GM23338 (cell line): Measurements from ENCODE around the gene CFP. TPM values are rescaled to one million over a fixed set of nuclear protein-coding genes. Genes with fewer than 3 reads are reported as not detected.

Experiments
- ATAC-seq: fragments of 200-7000 bp; cut with Tn5 transposase; 3 replicates; pipeline ENCODE4 v1.9.1; 2020
- DNase-seq: peaks from one replicate; pipeline ENCODE4 v3.0.0-alpha.2; 2015; ENCODE audit warnings: low spot score
- H2AFZ ChIP-seq: fragments of 200-600 bp; sonication (generic); 2 replicates; pipeline ENCODE4 v1.8.0; 2016; ENCODE audit warnings: antibody characterized with exemption, mild to moderate bottlenecking, moderate library complexity
- H3F3A ChIP-seq: fragments of 200-600 bp; sonication (generic); replicated peaks from 2 replicates; pipeline ENCODE4 v1.8.0; 2017; ENCODE audit warnings: antibody characterized with exemption, mixed run types, low read depth
- H3K27ac ChIP-seq: fragments of 200-600 bp; sonication (generic); 2 replicates; pipeline ENCODE4 v1.6.1; 2016; ENCODE audit warnings: low read depth
- H3K27me3 ChIP-seq: fragments of 200-600 bp; sonication (generic); 2 replicates; pipeline ENCODE4 v1.8.0; 2016; ENCODE audit warnings: mild to moderate bottlenecking, mixed run types, moderate library complexity; ENCODE audit not compliant: insufficient read depth
- H3K36me3 ChIP-seq: fragments of 200-600 bp; sonication (generic); 2 replicates; pipeline ENCODE4 v1.8.0; 2016; ENCODE audit warnings: mild to moderate bottlenecking; ENCODE audit not compliant: insufficient read depth
- H3K4me1 ChIP-seq: fragments of 200-600 bp; sonication (generic); 2 replicates; pipeline ENCODE4 v1.8.0; 2016; ENCODE audit warnings: mild to moderate bottlenecking, moderate library complexity; ENCODE audit not compliant: insufficient read depth
- H3K4me2 ChIP-seq: fragments of 200-600 bp; sonication (generic); 2 replicates; pipeline ENCODE4 v1.7.1; 2017; ENCODE audit warnings: mixed run types
- H3K4me3 ChIP-seq: fragments of 200-600 bp; sonication (generic); 2 replicates; pipeline ENCODE4 v1.6.1; 2016; ENCODE audit warnings: mixed run types
- H3K79me2 ChIP-seq: fragments of 200-600 bp; sonication (generic); replicated peaks from 2 replicates; pipeline ENCODE4 v1.8.0; 2017; ENCODE audit warnings: mild to moderate bottlenecking; ENCODE audit not compliant: insufficient read depth
- H3K9me2 ChIP-seq: fragments of 200-600 bp; sonication (generic); 2 replicates; pipeline ENCODE4 v1.8.0; 2017; ENCODE audit not compliant: insufficient read depth
- H4K20me1 ChIP-seq: fragments of 200-600 bp; sonication (generic); replicated peaks from 2 replicates; pipeline ENCODE4 v1.8.0; 2017; ENCODE audit warnings: mild to moderate bottlenecking; ENCODE audit not compliant: insufficient read depth
- H3K27ac Mint-ChIP-seq: 2 replicates; pipeline ENCODE4 v1.8.0; 2020; ENCODE audit warnings: inconsistent platforms, mild to moderate bottlenecking, moderate library complexity, mixed read lengths
- H3K27me3 Mint-ChIP-seq: 3 replicates; pipeline ENCODE4 v1.8.0; 2022; ENCODE audit warnings: low read depth, mild to moderate bottlenecking, moderate library complexity, mixed read lengths, inconsistent platforms; ENCODE audit not compliant: insufficient read depth, poor library complexity
- H3K36me3 Mint-ChIP-seq: 3 replicates; pipeline ENCODE4 v1.8.0; 2021; ENCODE audit warnings: low read depth, mild to moderate bottlenecking, inconsistent platforms, moderate library complexity, mixed read lengths
- H3K4me1 Mint-ChIP-seq: 3 replicates; pipeline ENCODE4 v1.8.0; 2020; ENCODE audit warnings: mild to moderate bottlenecking, inconsistent platforms, mixed read lengths
- H3K4me3 Mint-ChIP-seq: 3 replicates; pipeline ENCODE4 v1.8.0; 2021; ENCODE audit warnings: moderate library complexity, mild to moderate bottlenecking, inconsistent platforms, mixed read lengths
- H3K9me3 Mint-ChIP-seq: 3 replicates; pipeline ENCODE4 v1.8.0; 2020; ENCODE audit warnings: moderate library complexity, mild to moderate bottlenecking, inconsistent platforms, mixed read lengths
- CREB1 ChIP-seq: fragments of 250-450 bp; sonication (Bioruptor Pico); IDR thresholded peaks from 2 replicates; pipeline ENCODE4 v1.5.0; 2020; ENCODE audit warnings: low read depth, mild to moderate bottlenecking, moderate library complexity
- CTCF ChIP-seq, 2 experiments: fragments of 200-600 bp in 1 of 2; sonication (generic) in 1 of 2; conservative IDR thresholded peaks; 2 replicates each; pipeline versions ENCODE4 v1.5.1 to v1.6.1; 2016 to 2017; ENCODE audit warnings: antibody characterized with exemption in 2 of 2, low read depth in 2 of 2, mild to moderate bottlenecking in 2 of 2, moderate library complexity in 1 of 2
- ETS1 ChIP-seq: IDR thresholded peaks from 2 replicates; pipeline ENCODE4 v1.6.1; 2016; ENCODE audit warnings: antibody characterized with exemption
- EZH2 ChIP-seq: fragments of 200-600 bp; sonication (generic); IDR thresholded peaks from one replicate; pipeline ENCODE4 v1.8.0; 2017; ENCODE audit warnings: antibody characterized with exemption, mild to moderate bottlenecking, low read depth; ENCODE audit not compliant: unreplicated experiment
- EZH2phosphoT487 ChIP-seq: fragments of 200-600 bp; sonication (generic); IDR thresholded peaks from one replicate; pipeline ENCODE4 v1.8.1; 2018; ENCODE audit warnings: antibody characterized with exemption; ENCODE audit not compliant: unreplicated experiment
- JUNB ChIP-seq: IDR thresholded peaks from one replicate; pipeline ENCODE4 v1.6.1; 2016; ENCODE audit warnings: antibody characterized with exemption; ENCODE audit not compliant: unreplicated experiment
- NANOG ChIP-seq: IDR thresholded peaks from 2 replicates; pipeline ENCODE4 v1.6.1; 2016; ENCODE audit warnings: antibody characterized with exemption, borderline replicate concordance
- POLR2AphosphoS5 ChIP-seq: IDR thresholded peaks from 2 replicates; pipeline ENCODE4 v1.6.1; 2016; ENCODE audit warnings: antibody characterized with exemption, low read depth
- REST ChIP-seq: IDR thresholded peaks from one replicate; pipeline ENCODE4 v1.6.1; 2018; ENCODE audit warnings: antibody characterized with exemption; ENCODE audit not compliant: unreplicated experiment
- STAT1 ChIP-seq: IDR thresholded peaks from one replicate; pipeline ENCODE4 v1.6.1; 2016; ENCODE audit warnings: antibody characterized with exemption; ENCODE audit not compliant: unreplicated experiment
- ZNF114 ChIP-seq: fragments of 250-450 bp; sonication (Bioruptor Pico); IDR thresholded peaks from 2 replicates; pipeline ENCODE4 v1.5.0; 2020; ENCODE audit warnings: mild to moderate bottlenecking, moderate library complexity
- ZNF331 ChIP-seq: fragments of 250-450 bp; sonication (Bioruptor Pico); IDR thresholded peaks from 2 replicates; pipeline ENCODE4 v1.5.0; 2020; ENCODE audit warnings: low read depth, mild to moderate bottlenecking, moderate library complexity
- polyA plus RNA-seq: library from polyadenylated mRNA; unstranded; fragments of >200 nt; fragmentation: Nextera tagmentation; extraction: Ambion mirVana; gene quantifications from 2 replicates; pipeline ENCODE4 v1.2.1, GENCODE V29; 2016
- total RNA-seq: library from RNA; depleted of rRNA; stranded (reverse); fragments of >200 nt; shearing (Covaris generic); gene quantifications from 2 replicates; pipeline ENCODE4 v1.2.3, GENCODE V29; 2014

The CFP gene
- total and polyA plus RNA-seq, 2 experiments from 2014 or later: 2.1 to 2.2 TPM

- TF ChIP-seq REST: no peak
- no peak for TF ChIP-seq ZNF114 (CRISPR knock-in tag)
- no peak for TF ChIP-seq JUNB
- TF ChIP-seq EZH2phosphoT487: no peak
- TF ChIP-seq STAT1: no peak
- no peak for TF ChIP-seq POLR2AphosphoS5
- no peak for TF ChIP-seq EZH2
- no peak for TF ChIP-seq CREB1 (CRISPR knock-in tag)
- no peak for TF ChIP-seq NANOG
- TF ChIP-seq ETS1: no peak
- no peak for TF ChIP-seq CTCF (conservative IDR thresholded peaks at IDR 0.05; ENCODE audit: low read depth in 2 of 2)
Observed at GRCh38 chrX:47613082-47613481, 16.6 kb downstream of the CFP start (continued).

GRCh38 chrX:47612418-47612817 is 17.3 kb downstream of the CFP start:
- Mint-ChIP-seq H3K4me1 (peaks cover 17% of the 10 kb centered on the region), H3K4me3 (no peak overlapping the region), H3K27ac (no peak overlapping the region), H3K9me3 (no peaks in the 10 kb centered on the region), H3K36me3 (peaks cover 9% of the 10 kb centered on the region; the same call in 1 of the 3 replicates), H3K27me3 (peaks cover 3% of the 10 kb centered on the region)
- ATAC-seq (no peak), DNase-seq (no peak)
- H3K36me3 ChIP-seq: no peaks in the 10 kb centered on the region
- no peaks in the 10 kb centered on the region for H3K4me1 ChIP-seq
- H3K27ac ChIP-seq: no peak overlapping the region
- H3K27me3 ChIP-seq: no peaks in the 10 kb centered on the region
- H3K4me2 ChIP-seq: no peak overlapping the region
- no peaks in the 10 kb centered on the region for H4K20me1 ChIP-seq
- no peak overlapping the region for H2AFZ ChIP-seq
- no peaks in the 10 kb centered on the region for H3F3A ChIP-seq
- H3K4me3 ChIP-seq: no peak overlapping the region
- H3K9me2 ChIP-seq: no peaks in the 10 kb centered on the region
- H3K79me2 ChIP-seq: no peaks in the 10 kb centered on the region
- TF ChIP-seq NANOG: no peak
- no peak for TF ChIP-seq STAT1
- TF ChIP-seq CTCF (conservative IDR thresholded peaks at IDR 0.05; ENCODE audit: low read depth in 2 of 2): no peak
- no peak for TF ChIP-seq ZNF114 (CRISPR knock-in tag)
- TF ChIP-seq ETS1: no peak
- TF ChIP-seq ZNF331: no peak
- TF ChIP-seq JUNB: no peak
